ENCODE data around the gene ADD2.

The ADD2 gene

GRCh38 chr2:70785137-70785911 is 17.3 kb upstream of the ADD2 start:
- no peak for DNase-seq (ENCODE audit: low read depth)

GRCh38 chr2:70784320-70784719 is 16.3 kb upstream of the ADD2 start:
- DNase-seq (ENCODE audit: low read depth): no peak

- peak; percentile 22 for DNase-seq (ENCODE audit: low read depth)
These were observed 12.0 kb upstream of the ADD2 start for GRCh38 chr2:70779911-70780545.

GRCh38 chr2:70779491-70779890 is 11.5 kb upstream of the ADD2 start:
- no peak for DNase-seq (ENCODE audit: low read depth)

- DNase-seq (ENCODE audit: low read depth): no peak
These were observed 10.7 kb upstream of the ADD2 start for GRCh38 chr2:70778676-70779075.

GRCh38 chr2:70777450-70777849 is 9.4 kb upstream of the ADD2 start:
- no peak for DNase-seq (ENCODE audit: low read depth)

- DNase-seq (ENCODE audit: low read depth): no peak
These were observed 8.3 kb upstream of the ADD2 start for GRCh38 chr2:70776266-70776665.

GRCh38 chr2:70775141-70775540 is 7.1 kb upstream of the ADD2 start:
- no peak for DNase-seq (ENCODE audit: low read depth)

- DNase-seq (ENCODE audit: low read depth): no peak
These were observed 4.6 kb upstream of the ADD2 start for GRCh38 chr2:70772486-70773155.

- DNase-seq (ENCODE audit: low read depth): no peak
These were observed 3.4 kb upstream of the ADD2 start for GRCh38 chr2:70771446-70771845.

- no peak for DNase-seq (ENCODE audit: low read depth)
These were observed 1.4 kb upstream of the ADD2 start for GRCh38 chr2:70769450-70769849.

- DNase-seq (ENCODE audit: low read depth): no peak
These were observed 638 bp upstream of the ADD2 start for GRCh38 chr2:70768590-70769085.

- DNase-seq (ENCODE audit: low read depth): no peak
These were observed 811 bp downstream of the ADD2 start for GRCh38 chr2:70767079-70767698.

GRCh38 chr2:70766357-70767078 is 1.5 kb downstream of the ADD2 start:
- no peak for DNase-seq (ENCODE audit: low read depth)

- DNase-seq (ENCODE audit: low read depth): no peak
These were observed 2.5 kb downstream of the ADD2 start for GRCh38 chr2:70765507-70765906.

- no peak for DNase-seq (ENCODE audit: low read depth)
These were observed 8.6 kb downstream of the ADD2 start for GRCh38 chr2:70759446-70759845.

GRCh38 chr2:70757966-70758365 is 10.0 kb downstream of the ADD2 start:
- DNase-seq (ENCODE audit: low read depth): no peak

- no peak for DNase-seq (ENCODE audit: low read depth)
These were observed 10.6 kb downstream of the ADD2 start for GRCh38 chr2:70757360-70757759.

GRCh38 chr2:70756128-70756527 is 11.9 kb downstream of the ADD2 start:
- no peak for DNase-seq (ENCODE audit: low read depth)

GRCh38 chr2:70753902-70754301 is 14.1 kb downstream of the ADD2 start:
- no peak for DNase-seq (ENCODE audit: low read depth)

- DNase-seq (ENCODE audit: low read depth): no peak
These were observed 15.0 kb downstream of the ADD2 start for GRCh38 chr2:70753031-70753430.

GRCh38 chr2:70752396-70752795 is 15.6 kb downstream of the ADD2 start:
- no peak for DNase-seq (ENCODE audit: low read depth)
